ENCODE results near the gene ZXDC.

Gene ZXDC

DNA sequence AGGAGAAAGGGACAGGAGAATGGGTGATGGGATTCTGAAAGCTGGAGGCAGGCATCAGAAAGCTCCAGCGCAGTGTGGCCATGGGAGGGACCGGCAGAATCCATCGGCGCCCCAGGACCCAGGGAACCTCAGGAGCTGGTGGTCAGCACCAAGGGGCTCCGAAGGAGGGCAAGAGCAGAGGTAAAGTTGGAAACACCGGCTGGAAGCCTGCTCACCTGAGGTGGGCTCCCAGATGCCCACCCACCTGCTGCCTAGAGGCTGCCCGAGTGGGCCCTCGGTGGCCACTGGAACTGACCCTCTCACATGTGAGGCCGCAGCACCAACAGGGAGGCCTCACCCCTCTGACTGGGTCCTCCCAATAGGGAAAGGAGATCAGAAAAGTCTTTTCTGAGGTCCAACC, 10.3 kb upstream of the ZXDC start:
- Histone ChIP-seq H3K9me3 (ENCODE audit: severe bottlenecking) (no peaks in the 10 kb centered on the region), H3K36me3 (ENCODE audit: low read depth) (no peaks in the 10 kb centered on the region), H3K27ac (ENCODE audit: poor library complexity, severe bottlenecking) (peak overlapping the region; percentile 44), H3K27me3 (ENCODE audit: insufficient read depth, poor library complexity, severe bottlenecking) (no peaks in the 10 kb centered on the region), H3K4me1 (ENCODE audit: insufficient read depth, poor library complexity, severe bottlenecking) (peaks cover 11% of the 10 kb centered on the region), H3K4me3 (ENCODE audit: severe bottlenecking) (no peak overlapping the region)
- no peak for TF ChIP-seq CTCF (IDR thresholded peaks at IDR 0.05; ENCODE audit: poor library complexity, severe bottlenecking)
- DNase-seq (ENCODE audit: low spot score) (no peak), ATAC-seq (ENCODE audit: low read depth) (no peak)

- Histone ChIP-seq H3K36me3 (ENCODE audit: low read depth) (no peaks in the 10 kb centered on the region), H3K4me1 (ENCODE audit: insufficient read depth, poor library complexity, severe bottlenecking) (peaks cover 11% of the 10 kb centered on the region), H3K4me3 (ENCODE audit: severe bottlenecking) (no peak overlapping the region), H3K27ac (ENCODE audit: poor library complexity, severe bottlenecking) (no peak overlapping the region), H3K9me3 (ENCODE audit: severe bottlenecking) (no peaks in the 10 kb centered on the region), H3K27me3 (ENCODE audit: insufficient read depth, poor library complexity, severe bottlenecking) (no peaks in the 10 kb centered on the region)
- DNase-seq (ENCODE audit: low spot score) (no peak), ATAC-seq (ENCODE audit: low read depth) (no peak)
- no peak for TF ChIP-seq CTCF (IDR thresholded peaks at IDR 0.05; ENCODE audit: poor library complexity, severe bottlenecking)
These were observed 9.6 kb upstream of the ZXDC start for GRCh38 chr3:126485176-126485897.

DNA sequence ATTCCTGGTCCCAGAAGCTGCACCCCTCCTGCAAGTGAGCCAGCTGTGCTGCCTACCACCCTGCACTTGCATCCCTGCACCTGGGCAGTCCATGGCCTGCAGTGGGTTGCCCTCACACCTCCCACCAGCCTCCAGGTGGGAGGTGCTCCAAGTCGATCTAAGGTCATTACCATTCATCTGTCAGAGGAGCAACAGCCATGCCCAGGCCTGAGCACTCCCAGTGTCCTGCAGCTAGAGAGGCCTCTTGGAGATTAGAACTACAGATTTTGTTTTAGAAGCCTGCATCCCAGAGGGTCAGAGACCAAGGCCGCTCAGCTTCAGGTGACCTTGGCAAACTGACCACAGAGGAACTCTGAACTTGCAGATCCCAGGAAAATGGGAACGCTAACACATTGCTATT, 9.0 kb upstream of the ZXDC start:
- H3K27me3 ChIP-seq (ENCODE audit: insufficient read depth, poor library complexity, severe bottlenecking): no peaks in the 10 kb centered on the region
- H3K4me3 ChIP-seq (ENCODE audit: severe bottlenecking): no peak overlapping the region
- TF ChIP-seq CTCF (IDR thresholded peaks at IDR 0.05; ENCODE audit: poor library complexity, severe bottlenecking): no peak
- no peaks in the 10 kb centered on the region for H3K36me3 ChIP-seq (ENCODE audit: low read depth)
- ATAC-seq (ENCODE audit: low read depth) (no peak), DNase-seq (ENCODE audit: low spot score) (no peak)
- H3K9me3 ChIP-seq (ENCODE audit: severe bottlenecking): no peaks in the 10 kb centered on the region
- H3K4me1 ChIP-seq (ENCODE audit: insufficient read depth, poor library complexity, severe bottlenecking): peaks cover 11% of the 10 kb centered on the region
- no peak overlapping the region for H3K27ac ChIP-seq (ENCODE audit: poor library complexity, severe bottlenecking)

DNA sequence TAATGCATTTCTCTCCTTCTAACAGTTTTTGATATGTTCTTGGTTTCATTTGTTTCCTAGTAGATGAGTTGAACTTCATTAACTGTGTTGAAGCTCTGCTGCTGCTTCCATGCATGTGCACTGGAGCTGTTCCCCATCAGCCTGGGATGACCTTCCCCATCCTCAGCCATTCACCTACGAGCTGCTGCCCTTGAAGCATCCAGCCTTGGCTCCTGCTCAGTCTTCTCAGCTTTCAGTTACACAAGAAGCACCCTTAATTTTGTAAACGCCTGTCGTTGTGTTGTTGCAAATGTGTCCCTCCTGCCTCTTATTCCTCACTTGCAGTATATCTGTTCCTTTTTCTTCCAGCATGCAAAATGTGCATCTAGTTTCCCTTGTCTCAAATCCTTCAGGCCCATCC, 8.5 kb upstream of the ZXDC start:
- Histone ChIP-seq H3K9me3 (ENCODE audit: severe bottlenecking) (no peaks in the 10 kb centered on the region), H3K4me3 (ENCODE audit: severe bottlenecking) (no peak overlapping the region), H3K36me3 (ENCODE audit: low read depth) (no peaks in the 10 kb centered on the region), H3K27ac (ENCODE audit: poor library complexity, severe bottlenecking) (no peak overlapping the region), H3K4me1 (ENCODE audit: insufficient read depth, poor library complexity, severe bottlenecking) (peaks cover 11% of the 10 kb centered on the region), H3K27me3 (ENCODE audit: insufficient read depth, poor library complexity, severe bottlenecking) (no peaks in the 10 kb centered on the region)
- no peak for TF ChIP-seq CTCF (IDR thresholded peaks at IDR 0.05; ENCODE audit: poor library complexity, severe bottlenecking)
- no peak for DNase-seq (ENCODE audit: low spot score)
- ATAC-seq (ENCODE audit: low read depth): no peak

DNA sequence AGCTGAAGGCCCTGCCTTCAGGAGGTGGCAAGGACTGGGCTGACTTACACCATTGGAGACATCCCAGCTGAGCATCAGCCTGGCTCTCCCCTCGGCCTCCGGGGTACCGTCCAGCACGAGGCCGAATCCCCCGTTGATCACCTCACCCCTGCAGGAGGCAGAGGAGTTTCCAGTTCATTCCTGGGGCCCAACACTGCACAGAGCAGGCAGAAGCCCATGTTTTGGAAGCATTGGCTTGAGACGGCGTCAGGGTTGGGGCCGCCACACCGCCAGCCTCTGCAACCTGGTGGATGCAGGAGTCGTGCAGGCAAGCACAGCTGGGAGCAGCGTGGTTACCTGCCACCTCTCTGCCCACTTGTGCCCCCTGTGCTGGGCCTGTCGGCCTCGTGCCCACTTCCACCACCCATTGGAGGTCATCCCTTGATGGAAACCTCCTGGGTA, 7.7 kb upstream of the ZXDC start:
- Histone ChIP-seq H3K4me3 (ENCODE audit: severe bottlenecking) (no peak overlapping the region), H3K27me3 (ENCODE audit: insufficient read depth, poor library complexity, severe bottlenecking) (no peaks in the 10 kb centered on the region), H3K27ac (ENCODE audit: poor library complexity, severe bottlenecking) (no peak overlapping the region), H3K9me3 (ENCODE audit: severe bottlenecking) (no peaks in the 10 kb centered on the region), H3K36me3 (ENCODE audit: low read depth) (no peaks in the 10 kb centered on the region), H3K4me1 (ENCODE audit: insufficient read depth, poor library complexity, severe bottlenecking) (peaks cover 11% of the 10 kb centered on the region)
- DNase-seq (ENCODE audit: low spot score): no peak
- TF ChIP-seq CTCF (IDR thresholded peaks at IDR 0.05; ENCODE audit: poor library complexity, severe bottlenecking): no peak
- ATAC-seq (ENCODE audit: low read depth): no peak

Data from RWPE2 (cell line).